Measurements from ENCODE around the gene HCFC1R1.

The HCFC1R1 gene

GRCh38 chr16:2976201-2976600 is 47.5 kb downstream of the HCFC1R1 start:
- peaks cover 7% of the 10 kb centered on the region for H3K4me1 ChIP-seq (ENCODE audit: control insufficient read depth, insufficient read depth, low read length)
- no peak for TF ChIP-seq ZNF76 (tag by site-specific recombination; IDR thresholded peaks at IDR 0.05; ENCODE audit: borderline replicate concordance, low read depth)

DNA sequence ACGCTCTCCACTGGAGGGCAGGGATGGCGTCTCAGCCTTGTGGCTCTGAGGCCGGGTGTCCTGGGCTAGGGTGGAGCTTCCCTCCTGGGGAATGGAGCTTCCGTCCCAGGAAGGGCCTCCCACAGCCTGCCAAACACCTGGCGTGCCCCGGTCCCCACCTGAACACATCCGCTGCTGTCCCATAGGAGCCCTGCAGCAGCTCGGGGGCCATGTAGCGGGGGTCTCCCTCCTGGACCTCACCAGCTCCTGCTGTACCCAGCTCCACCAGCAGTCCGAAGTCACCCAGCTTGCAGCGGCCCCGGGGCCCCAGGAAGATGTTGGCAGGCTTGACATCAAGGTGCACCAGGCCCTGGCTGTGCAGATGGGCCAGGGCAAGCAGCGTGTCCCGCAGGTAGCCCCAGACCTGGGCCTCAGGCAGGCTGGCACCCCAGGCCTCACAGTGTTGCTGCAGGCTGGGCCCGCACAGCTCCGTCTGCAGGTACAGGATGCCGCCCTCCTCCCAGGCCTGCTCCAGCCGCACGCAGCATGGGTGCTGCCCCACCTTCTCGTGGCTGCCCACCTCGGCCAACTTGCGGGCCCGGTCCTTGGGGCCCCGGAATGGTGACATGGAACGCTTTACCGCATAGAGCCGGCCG is 48.5 kb downstream of the HCFC1R1 start:
- Histone ChIP-seq H3K4me3 (ENCODE audit: low read depth, low read length) (no peak overlapping the region), H3K4me1 (ENCODE audit: control insufficient read depth, insufficient read depth, low read length) (peaks cover 8% of the 10 kb centered on the region), H3K36me3 (ENCODE audit: control insufficient read depth in 2 of 2, insufficient read depth in 1 of 2, low read length in 2 of 2) (peaks cover 3 to 76% of the 10 kb centered on the region in 2 experiments; a peak in 2 of 3 replicates), H3K27ac (ENCODE audit: extremely low read depth, low read depth, low read length) (no peak overlapping the region), H3K9me3 (ENCODE audit: control insufficient read depth, insufficient read depth, low read depth, low read length) (no peaks in the 10 kb centered on the region)
- CTCF ChIA-PET: no interaction called here
- POLR2A ChIA-PET: interaction anchor here (0.6 to 1.0 kb wide), 3 partner anchors 9 to 46 kb away, joined by 4 read pairs; no protein-coding TSS in a partner anchor
- TF ChIP-seq SP3 (tag by site-specific recombination; IDR thresholded peaks at IDR 0.05): no peak
- no peak for TF ChIP-seq ZNF701 (tag by site-specific recombination; IDR thresholded peaks at IDR 0.05)
- peak; percentile 75 for TF ChIP-seq HIC1 (tag by site-specific recombination; IDR thresholded peaks at IDR 0.05)
- TF ChIP-seq HOXC10 (CRISPR knock-in tag; IDR thresholded peaks at IDR 0.05): no peak
- no peak for TF ChIP-seq ZNF560 (tag by site-specific recombination; IDR thresholded peaks at IDR 0.05; ENCODE audit: borderline replicate concordance)
- TF ChIP-seq ZNF791 (tag by site-specific recombination; IDR thresholded peaks at IDR 0.05): no peak
- TF ChIP-seq ZBTB17 (tag by site-specific recombination; IDR thresholded peaks at IDR 0.05): no peak
- no peak for TF ChIP-seq ZNF558 (tag by site-specific recombination; IDR thresholded peaks at IDR 0.05)
- no peak for TF ChIP-seq ZNF660 (tag by site-specific recombination; IDR thresholded peaks at IDR 0.05)
- TF ChIP-seq, protein P1, sequence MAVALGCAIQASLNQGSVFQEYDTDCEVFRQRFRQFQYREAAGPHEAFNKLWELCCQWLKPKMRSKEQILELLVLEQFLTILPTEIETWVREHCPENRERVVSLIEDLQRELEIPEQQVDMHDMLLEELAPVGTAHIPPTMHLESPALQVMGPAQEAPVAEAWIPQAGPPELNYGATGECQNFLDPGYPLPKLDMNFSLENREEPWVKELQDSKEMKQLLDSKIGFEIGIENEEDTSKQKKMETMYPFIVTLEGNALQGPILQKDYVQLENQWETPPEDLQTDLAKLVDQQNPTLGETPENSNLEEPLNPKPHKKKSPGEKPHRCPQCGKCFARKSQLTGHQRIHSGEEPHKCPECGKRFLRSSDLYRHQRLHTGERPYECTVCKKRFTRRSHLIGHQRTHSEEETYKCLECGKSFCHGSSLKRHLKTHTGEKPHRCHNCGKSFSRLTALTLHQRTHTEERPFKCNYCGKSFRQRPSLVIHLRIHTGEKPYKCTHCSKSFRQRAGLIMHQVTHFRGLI (tag by site-specific recombination; IDR thresholded peaks at IDR 0.05): no peak
- TF ChIP-seq ZNF146 (tag by site-specific recombination; IDR thresholded peaks at IDR 0.05): no peak
- no peak for TF ChIP-seq ZNF513 (tag by site-specific recombination; IDR thresholded peaks at IDR 0.05)
- no peak for TF ChIP-seq ZNF112 (tag by site-specific recombination; IDR thresholded peaks at IDR 0.05)
- TF ChIP-seq ZNF518A (tag by site-specific recombination; conservative IDR thresholded peaks at IDR 0.05; ENCODE audit: low read depth): no peak
- peak; percentile 28; the same call in 1 of the 2 replicates for TF ChIP-seq SCRT2 (tag by site-specific recombination; IDR thresholded peaks at IDR 0.05)
- TF ChIP-seq SP7 (tag by site-specific recombination; IDR thresholded peaks at IDR 0.05): no peak
- TF ChIP-seq PRDM1 (tag by site-specific recombination; IDR thresholded peaks at IDR 0.05): no peak
- TF ChIP-seq MYNN (tag by site-specific recombination; IDR thresholded peaks at IDR 0.05; ENCODE audit: borderline replicate concordance): no peak
- TF ChIP-seq ZEB2 (tag by site-specific recombination; IDR thresholded peaks at IDR 0.05): no peak
- TF ChIP-seq ZNF629 (tag by site-specific recombination; IDR thresholded peaks at IDR 0.05): no peak
- TF ChIP-seq ZNF555 (tag by site-specific recombination; conservative IDR thresholded peaks at IDR 0.05): no peak
- peak; percentile 29; the same call in 1 of the 2 replicates for TF ChIP-seq ZNF692 (tag by site-specific recombination; IDR thresholded peaks at IDR 0.05)

More at GRCh38 chr16:2976201-2976600, 47.5 kb downstream of the HCFC1R1 start:
- ChIA-PET CTCF (no interaction called here), POLR2A (interaction anchor here (0.9 kb wide), 1 partner anchor 11 kb away, joined by 4 read pairs; no protein-coding TSS in a partner anchor)
- peaks cover 3 to 69% of the 10 kb centered on the region in 2 experiments; a peak in 2 of 3 replicates for H3K36me3 ChIP-seq (ENCODE audit: control insufficient read depth in 2 of 2, insufficient read depth in 1 of 2, low read length in 2 of 2)
- H3K4me3 ChIP-seq (ENCODE audit: low read depth, low read length): no peak overlapping the region
- H3K27ac ChIP-seq (ENCODE audit: extremely low read depth, low read depth, low read length): no peak overlapping the region
- no peaks in the 10 kb centered on the region for H3K9me3 ChIP-seq (ENCODE audit: control insufficient read depth, insufficient read depth, low read depth, low read length)

All from HEK293 (cell line).